GM21367 (cell line): Measurements from ENCODE around the gene SLC66A2.
A peak's percentile ranks its signal among the peaks of the same experiment; 100 is the strongest.
"Not testable (repeated sequence)": the region's sequence is repeated elsewhere in the genome, so short reads cannot be mapped to it uniquely, and the experiment has no call there.

Experiments
- ATAC-seq: cut with Tn5 transposase; IDR thresholded peaks from one replicate; pipeline ENCODE4 v1.9.1; 2021; ENCODE audit not compliant: unreplicated experiment

SLC66A2 gene

DNA sequence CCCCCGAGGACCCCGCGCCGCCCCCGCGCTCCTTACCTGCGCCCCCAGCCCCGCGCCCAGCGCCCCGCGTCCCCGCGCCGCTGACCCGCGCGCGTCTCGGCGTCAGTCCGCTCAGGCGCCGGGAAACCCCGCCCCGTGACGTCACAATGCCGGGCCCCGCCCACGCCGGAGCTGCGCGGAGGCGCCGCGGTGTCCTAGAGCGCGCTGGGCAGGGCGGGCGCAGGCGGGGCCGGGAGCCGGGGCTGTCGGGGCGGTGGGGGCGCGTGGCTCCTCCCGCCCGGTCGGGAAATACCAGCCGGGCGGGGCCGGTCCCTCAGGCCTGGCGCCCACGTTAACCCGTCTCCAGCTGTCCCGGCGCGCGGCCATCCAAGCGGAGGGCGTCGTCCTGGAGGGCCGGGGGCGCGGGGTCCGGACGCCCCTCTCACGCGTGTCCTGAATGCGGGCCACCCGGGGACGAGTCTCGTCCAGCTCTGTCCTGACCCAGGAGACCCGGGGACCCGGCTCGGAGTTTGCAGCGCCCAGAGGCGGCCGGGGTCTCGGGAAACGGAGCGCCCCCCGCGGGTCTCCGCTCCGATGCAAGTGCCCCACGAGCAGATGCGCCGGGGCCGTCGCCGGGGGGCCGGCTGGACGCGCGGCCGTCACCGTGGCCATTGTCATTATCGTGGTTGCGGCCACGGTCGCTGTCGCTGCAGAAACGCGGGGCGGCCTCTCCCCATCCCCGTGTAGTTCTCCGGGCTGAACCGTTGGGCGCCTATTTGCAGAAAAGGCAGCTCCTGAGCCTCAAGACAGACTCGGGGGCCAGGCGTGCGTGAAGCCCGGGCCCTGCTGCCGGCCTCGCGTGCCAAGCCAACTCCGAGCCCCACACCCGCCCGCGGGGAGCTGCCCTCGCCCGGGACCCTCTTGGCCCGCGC lies at the start of gene SLC66A2:
SLC66A2 (minus strand) TSS at position 109 of the 911 bp plus-strand sequence. CDS start 727 bp downstream, outside the sequence.
- ATAC-seq = peak; percentile 68

DNA sequence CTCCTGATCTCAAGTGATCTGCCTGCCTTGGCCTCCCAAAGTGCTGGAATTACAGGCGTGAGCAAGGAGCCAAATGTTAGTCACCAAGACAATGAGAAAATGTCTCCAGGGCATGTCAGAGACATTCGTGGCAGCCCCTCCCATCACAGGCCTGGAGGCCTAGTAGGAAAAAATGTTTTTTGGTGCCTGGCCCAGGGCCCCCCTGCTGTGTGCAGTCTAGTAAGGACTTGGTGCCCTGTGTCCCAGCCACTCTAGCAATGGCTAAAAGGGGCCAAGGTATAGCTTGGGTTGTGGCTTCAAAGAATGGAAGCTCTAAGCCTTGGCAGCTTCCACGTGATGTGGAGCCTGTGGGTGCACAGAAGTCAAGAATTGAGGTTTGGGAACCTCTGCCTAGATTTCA lies 49.4 kb upstream of the SLC66A2 start:
- no peak for ATAC-seq

DNA sequence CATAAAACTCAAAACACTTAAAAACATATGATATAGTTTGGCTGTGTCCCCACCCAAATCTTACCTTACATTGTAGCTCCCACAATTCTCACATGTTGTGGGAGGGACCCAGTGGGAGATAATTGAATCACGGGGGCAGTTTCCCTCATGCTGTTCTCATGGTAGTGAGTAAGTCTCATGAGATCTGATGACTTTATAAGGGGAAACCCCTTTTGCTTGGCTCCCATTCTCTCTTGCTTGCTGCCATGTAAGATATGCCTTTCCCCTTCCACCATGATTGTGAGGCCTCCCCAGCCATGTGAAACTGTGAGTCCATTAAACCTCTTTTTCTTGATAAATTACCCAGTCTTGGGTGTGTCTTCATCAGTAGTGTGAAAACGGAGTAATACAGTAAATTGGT lies 48.2 kb upstream of the SLC66A2 start:
- not testable (repeated sequence) for ATAC-seq

DNA sequence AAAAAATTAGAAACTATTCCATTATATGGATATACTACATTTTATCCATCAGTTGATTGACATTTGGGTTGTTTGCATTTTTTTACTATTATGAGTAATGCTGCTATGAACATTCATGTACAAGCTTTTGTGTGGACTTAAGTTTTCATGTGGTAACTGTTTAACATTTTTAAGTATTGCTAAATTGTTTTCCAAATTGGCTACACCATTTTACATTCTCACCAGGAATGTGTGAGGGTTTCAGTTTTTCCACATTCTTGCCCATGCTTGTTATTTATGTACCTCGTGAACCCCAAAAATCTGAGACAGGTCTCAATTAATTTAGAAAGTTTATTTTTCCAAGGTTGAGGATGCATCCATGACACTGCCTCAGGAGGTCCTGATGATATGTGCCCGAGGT lies 40.0 kb upstream of the SLC66A2 start:
- no peak for ATAC-seq

DNA sequence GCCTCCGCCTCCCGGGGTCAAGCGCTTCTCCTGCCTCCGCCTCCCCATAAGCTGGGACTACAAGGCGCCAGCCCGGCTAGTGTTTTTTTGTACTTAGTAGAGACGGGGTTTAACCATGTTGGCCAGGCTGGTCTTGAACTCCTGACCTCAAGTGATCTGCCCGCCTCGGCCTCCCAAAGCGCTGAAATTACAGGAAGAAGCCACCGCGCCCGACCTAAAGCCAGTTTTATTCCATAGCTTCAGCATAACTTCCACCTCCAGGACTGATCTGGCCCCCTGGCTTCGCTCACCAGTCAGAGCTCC lies 37.7 kb upstream of the SLC66A2 start:
- ATAC-seq = no peak

DNA sequence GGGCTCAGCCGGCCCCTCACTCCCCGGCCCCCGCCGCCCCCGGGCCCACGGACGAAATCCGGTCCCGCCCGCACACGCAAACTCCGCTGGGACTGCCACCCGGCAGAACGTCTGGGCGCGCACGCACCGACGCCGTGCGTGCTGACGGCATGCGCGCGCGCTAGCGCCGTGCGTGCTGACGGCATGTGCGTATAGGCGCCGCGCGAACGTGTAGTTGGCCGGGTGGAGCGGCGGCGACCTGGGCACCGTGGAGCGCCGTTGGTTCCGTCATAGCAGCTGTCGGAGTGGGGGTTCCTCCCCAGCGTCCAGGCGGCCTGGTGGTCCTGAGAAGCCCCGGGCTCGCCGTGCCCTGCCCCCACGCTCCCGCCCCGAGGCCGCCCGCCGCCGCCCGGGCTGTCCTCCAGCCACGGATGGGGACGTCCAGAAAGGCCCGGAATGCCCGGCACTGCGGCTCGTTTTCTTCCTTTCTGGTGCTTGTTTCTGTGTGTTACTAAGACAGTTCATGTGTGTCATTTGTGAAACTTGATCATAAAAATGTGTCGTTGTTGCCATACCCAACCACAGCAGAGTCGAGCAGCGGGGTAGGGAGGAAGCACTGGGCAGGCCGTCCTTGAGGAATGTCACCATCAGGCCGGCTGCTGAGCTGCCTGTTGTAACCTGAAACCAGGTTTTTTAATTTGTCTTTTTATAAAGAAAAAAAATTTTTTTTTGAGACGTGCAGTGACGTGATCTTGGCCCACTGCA lies 37.2 kb upstream of the SLC66A2 start, which contains the start of gene TXNL4A:
TXNL4A (minus strand) TSS at position 113 of the 744 bp plus-strand sequence. CDS start 171 bp downstream, outside the sequence.
- ATAC-seq = peak; percentile 94

DNA sequence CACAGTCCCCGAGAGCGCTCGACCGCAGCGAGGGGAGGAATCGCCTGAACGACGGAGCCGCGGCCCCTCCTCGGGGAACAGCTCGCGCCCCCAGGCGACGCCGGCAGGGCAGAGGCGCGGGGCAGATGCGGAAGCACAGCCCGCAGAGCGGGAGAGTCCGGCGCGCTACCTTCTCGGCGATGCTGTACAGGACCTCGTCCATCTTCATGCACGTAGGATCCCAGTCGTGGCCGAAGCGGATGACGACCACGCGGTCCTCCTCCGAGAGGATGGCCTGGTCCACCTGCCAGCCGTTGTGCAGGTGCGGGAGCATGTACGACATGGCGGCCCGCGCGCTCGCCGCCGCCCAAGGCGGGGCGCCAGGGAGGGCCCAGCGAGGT lies 36.6 kb upstream of the SLC66A2 start:
- ATAC-seq = peak; percentile 56

DNA sequence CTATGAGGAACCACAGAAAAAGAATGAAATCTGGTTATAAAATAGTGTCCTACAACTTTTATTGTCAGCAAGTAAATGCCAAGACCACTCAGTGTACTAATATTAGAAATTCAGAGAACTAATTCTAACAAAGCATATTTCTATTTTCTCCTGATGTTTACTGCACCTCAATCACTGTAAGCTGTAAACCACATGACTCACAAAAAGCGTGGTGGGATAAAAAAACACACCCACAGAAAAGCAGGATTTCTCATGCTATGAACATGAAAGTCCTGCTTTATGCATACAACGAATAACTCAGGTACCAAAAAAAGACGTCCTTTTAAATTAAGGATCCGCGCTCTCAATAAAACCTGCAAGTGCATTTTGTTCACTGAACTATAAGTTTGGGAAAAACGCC lies 36.1 kb upstream of the SLC66A2 start:
- no peak for ATAC-seq

DNA sequence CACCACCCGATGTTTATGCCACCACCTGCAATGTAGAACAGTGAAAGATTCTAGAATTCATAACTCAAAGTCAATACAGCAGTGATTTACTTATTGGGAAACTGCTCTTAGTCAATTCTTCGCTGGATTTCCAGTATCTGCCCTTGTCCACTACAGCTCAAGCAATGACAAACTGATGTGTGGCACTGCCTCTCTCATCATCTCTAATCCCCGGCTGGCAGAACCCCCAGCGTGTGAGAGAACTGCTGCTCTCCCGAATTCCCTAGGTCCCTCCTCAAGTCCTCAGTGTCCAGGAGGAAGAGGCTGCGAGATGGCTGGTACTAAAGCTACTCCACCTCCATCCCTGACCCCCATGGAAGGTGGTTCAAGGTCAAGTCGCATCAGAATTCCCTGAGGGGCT lies 35.3 kb upstream of the SLC66A2 start:
- ATAC-seq = no peak

DNA sequence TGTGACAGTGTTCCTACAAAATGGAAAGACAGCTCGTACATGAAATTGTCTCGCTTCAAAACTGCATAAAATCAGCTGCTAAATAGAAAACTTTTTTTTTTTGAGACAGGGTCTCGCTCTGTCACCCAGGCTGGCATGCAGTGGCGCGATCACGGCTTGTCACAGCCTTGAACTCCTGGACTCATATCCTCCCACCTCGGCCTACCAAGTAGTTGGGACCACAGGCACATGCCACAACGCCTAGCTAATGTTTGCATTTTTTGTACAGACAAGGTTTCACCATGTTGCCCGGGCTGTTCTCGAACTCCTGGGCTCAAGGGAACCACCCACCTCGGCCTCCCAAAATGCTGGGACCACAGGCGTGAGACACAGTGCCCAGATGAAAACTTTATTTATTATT lies 33.7 kb upstream of the SLC66A2 start:
- ATAC-seq = no peak

DNA sequence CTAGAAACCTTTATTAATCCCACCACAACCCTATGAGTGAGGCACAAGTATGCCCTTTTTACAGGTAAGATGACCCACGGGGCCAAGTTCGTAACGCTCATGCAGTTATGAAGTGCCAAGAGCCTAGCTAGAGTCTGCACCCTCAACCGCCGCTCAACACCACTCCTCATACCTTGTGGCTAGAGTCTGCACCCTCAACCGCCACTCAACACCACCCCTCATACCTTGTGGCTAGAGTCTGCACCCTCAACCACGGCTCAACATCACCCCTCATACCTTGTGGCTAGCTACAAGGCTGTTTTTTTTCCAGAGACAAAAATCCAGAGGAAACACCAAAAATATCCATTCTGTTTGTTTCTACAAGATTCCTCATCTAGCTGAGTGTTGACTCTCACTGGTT lies 32.3 kb upstream of the SLC66A2 start:
- no peak for ATAC-seq

DNA sequence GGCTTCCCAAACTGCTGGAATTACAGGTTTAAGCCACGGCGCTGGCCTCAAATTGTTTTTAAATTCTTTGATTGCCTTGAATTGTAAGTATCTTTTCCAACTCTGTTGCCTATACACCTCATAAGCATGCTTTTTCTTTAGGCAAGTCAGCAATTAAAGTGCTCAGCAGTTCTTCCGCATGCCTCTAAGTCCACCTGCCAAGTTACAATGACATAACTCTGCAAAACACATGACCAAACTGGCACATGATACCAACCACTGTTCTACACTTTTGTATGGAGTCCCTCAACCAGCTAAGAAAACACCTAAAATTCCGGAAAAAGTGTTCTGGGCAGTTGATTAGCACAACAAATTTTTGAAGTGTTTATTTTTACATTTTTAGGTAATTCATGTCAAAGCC lies 31.8 kb upstream of the SLC66A2 start:
- no peak for ATAC-seq

DNA sequence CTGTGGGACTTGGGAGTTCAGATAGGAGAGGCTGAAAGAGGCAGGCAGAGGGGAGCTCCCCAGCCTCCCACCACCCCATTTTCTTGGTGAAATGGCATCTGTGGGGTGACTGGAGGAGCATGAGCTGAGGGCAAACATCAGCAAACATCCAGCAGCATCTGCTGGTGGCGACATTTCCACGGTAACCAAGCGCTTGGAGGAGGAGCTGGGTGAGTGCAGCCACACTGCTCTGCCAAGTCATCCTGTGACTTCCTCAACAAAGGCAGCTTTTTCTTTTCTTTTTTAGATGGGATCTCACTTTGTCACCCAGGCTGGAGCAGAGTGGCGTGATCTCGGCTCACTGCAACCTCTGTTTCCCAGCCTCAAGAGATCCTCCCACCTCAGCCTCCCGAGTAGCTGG lies 31.3 kb upstream of the SLC66A2 start:
- no peak for ATAC-seq

DNA sequence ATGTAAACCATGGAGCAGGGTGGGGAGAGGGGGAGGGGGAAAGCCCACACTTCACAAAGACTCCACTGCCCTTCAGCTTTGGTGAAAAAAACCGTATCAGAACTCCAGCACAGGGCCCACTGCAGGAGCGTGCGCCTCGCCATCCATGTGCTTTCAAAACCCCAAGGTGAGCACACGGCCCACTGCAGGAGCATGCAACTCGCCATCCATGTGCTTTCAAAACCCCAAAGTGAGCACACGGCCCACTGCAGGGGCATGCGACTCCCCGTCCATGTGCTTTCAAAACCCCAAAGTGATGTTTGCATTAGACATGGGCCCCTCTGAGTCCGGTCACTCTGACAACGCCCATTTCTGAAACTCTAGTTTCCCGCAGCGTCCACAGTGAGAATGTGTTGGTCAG lies 29.1 kb upstream of the SLC66A2 start:
- ATAC-seq = no peak

DNA sequence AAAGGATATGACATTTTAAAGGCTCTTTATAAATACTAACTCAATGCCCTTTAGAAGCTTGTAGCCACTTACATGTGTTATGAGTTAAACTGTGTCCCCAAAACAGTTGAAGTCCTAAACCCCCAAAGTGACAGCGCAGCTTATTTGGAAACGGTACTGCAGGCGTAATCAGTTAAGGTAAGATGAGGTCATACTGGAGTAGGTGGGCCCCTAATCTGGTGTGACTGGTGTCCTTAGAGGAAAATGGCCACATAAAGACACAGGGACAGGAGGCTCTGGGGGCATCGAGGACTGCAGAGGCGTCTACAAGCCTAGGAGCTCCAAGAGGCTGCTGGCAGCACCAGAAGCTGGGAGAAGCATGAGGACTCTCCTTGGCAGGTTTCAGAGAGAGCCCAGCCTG lies 28.4 kb upstream of the SLC66A2 start:
- no peak for ATAC-seq

DNA sequence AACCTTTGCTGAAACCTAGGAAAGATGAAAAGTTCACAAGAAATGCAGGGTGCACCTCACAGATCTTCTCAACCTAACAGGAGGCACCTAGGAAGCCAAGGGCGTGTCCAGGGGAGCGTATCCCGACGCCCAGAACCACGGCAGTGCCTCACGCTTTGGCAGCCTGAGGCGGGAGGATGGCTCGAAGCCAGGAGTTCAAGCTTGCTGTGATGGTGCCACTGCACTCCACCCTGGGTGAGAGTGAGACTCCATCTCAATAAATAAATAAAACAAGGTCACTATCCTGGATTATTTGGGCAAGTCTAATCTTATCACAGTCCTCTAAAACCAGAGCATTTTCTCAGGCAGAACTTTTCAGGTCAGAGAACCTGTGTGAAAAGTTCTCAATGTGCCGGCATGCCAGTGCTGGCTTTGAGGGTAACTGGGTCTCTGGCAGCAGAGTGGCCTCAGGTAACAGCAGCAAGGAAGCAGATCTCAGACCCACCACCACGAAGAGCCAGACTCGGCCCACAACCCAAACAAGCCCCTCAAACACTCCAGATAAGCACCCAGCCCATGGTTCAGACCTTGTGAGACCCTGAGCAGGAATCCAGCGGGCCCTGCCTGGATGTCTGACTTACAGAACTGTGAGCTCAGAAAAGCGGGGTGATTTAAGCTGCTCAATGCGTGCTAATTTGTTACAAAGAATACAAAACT lies 24.7 kb upstream of the SLC66A2 start:
- ATAC-seq = no peak

DNA sequence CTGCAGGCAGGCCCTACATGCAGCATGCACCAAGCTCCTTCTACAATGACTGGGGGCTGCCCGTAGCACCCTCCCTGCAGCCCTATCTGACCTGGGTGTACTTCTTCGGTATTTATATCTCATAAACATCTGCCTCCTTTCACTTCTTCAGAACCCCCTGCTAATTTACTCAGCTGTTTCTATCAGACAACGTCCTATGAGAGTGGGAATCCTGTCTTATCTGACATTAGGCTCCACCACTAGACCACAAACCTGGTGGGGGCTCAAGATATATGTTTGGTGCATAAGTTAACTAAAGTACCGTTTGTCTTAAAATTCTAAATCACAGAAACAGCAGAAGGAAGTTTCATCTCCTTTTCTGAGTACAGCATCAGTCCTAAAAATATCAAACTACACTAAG lies 23.6 kb upstream of the SLC66A2 start:
- ATAC-seq = no peak

DNA sequence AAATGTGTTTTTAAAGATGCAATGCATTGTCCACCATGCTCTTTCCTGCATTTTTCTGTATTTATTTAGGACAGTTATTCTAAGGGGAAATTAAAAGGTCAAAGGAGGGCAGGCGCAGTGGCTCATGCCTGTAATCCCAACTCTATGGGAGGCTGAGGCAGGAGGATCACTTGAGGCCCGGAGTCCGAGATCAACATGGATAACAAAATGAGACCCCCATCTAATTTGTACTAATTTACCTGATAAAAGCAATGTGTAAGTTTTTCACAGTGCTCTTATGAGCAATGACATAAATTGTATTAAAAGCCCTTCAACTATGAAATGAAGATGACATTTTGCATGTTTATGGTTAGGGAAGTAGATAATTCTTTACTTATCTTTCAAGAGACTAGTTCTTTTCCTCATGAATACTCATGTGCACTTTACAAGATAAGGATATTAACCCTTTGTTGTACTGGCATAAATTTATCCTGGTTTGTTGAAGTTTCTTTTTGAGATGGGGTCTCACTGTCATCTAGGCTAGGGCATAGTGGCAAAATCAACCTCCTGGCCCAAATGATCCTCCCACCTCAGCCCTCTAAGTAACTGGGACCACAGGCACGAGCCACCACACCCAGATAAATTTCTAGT lies 22.7 kb upstream of the SLC66A2 start:
- ATAC-seq = no peak

DNA sequence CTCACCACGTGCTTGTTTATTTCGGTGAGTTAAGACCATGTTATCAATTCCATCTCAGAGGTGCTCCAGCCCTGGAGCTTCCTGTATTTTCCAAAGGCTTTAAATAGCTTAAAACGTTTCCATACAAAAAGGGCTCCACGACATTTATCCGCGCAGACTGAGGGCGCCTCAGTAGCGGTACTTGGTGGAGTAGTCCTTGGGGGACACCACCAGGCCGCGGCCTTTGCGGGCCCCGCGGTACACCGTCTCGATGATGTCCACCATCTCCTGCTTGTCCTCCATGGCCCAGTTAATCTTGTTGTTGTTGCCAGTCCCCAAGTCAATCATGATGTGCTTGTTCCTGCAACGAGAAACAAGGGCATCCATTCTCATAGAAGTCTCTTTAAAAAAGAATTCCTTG lies 22.1 kb upstream of the SLC66A2 start:
- ATAC-seq = no peak

DNA sequence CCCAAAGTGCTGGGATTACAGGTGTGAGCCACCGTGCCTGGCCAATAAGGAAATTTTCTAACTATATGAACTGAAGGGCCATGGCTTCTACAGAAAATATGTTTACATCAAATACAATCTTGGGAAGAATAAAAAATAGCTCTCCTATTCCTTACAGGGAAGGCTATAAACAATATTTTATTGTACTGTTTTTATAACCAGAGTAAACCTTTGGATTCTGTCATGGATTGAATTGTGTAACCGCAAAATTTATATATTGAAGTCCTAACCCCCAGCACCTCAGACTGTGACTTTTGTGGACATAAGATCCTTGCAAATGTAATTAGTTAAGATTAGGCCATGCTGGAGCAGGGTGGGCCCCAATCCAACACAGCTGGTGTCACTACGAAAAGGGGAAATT lies 21.3 kb upstream of the SLC66A2 start:
- no peak for ATAC-seq

DNA sequence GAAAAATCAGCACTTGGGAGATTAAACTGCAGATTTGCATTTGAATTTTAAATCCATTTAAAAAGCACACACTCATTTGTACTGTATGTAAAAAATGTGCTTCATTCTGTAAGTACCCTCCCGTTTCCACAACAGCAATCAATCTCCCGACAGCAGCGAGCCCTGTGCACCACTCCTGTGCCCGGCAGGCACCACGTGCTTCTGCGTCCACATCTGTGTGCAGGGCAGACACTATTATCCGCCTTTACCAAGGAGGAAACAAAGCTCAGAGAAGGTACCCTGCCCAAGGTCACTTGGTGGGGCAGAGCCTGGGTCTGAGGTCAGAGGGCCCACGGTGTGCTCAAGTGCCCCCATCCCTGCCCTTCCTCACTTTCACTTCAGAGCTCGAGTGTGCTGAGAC lies 20.5 kb upstream of the SLC66A2 start:
- ATAC-seq = no peak
